ENCODE results near the gene IL1B. TPM values are rescaled to one million over a fixed set of nuclear protein-coding genes. Genes with fewer than 3 reads are reported as not detected.

The IL1B gene
- total RNA-seq, 1 donor from 2014 or later, result not detected

- Mint-ChIP-seq H3K4me3 (ENCODE audit: unreplicated experiment) (no peak overlapping the region), H3K27me3 (ENCODE audit: unreplicated experiment) (no peaks in the 10 kb centered on the region), H3K27ac (ENCODE audit: unreplicated experiment) (no peak overlapping the region), H3K4me1 (ENCODE audit: unreplicated experiment) (peaks cover 4% of the 10 kb centered on the region), H3K36me3 (ENCODE audit: unreplicated experiment) (no peaks in the 10 kb centered on the region), H3K9me3 (ENCODE audit: unreplicated experiment) (no peaks in the 10 kb centered on the region)
- TF ChIP-seq CTCF (IDR thresholded peaks at IDR 0.05), result no peak
- no peak for DNase-seq (ENCODE audit: extremely low spot score, unreplicated experiment)
Measured at GRCh38 chr2:112792419-112792818, 44.2 kb downstream of the IL1B start.

GRCh38 chr2:112791693-112792230, 44.8 kb downstream of the IL1B start:
- Mint-ChIP-seq H3K4me1 (ENCODE audit: unreplicated experiment) (peaks cover 4% of the 10 kb centered on the region), H3K27ac (ENCODE audit: unreplicated experiment) (no peak overlapping the region), H3K9me3 (ENCODE audit: unreplicated experiment) (no peaks in the 10 kb centered on the region), H3K4me3 (ENCODE audit: unreplicated experiment) (no peak overlapping the region), H3K27me3 (ENCODE audit: unreplicated experiment) (no peaks in the 10 kb centered on the region), H3K36me3 (ENCODE audit: unreplicated experiment) (no peaks in the 10 kb centered on the region)
- DNase-seq (ENCODE audit: extremely low spot score, unreplicated experiment), result no peak
- TF ChIP-seq CTCF (IDR thresholded peaks at IDR 0.05), result no peak

- no peaks in the 10 kb centered on the region for H3K36me3 Mint-ChIP-seq (ENCODE audit: unreplicated experiment)
- no peak overlapping the region for H3K27ac Mint-ChIP-seq (ENCODE audit: unreplicated experiment)
- no peak overlapping the region for H3K4me3 Mint-ChIP-seq (ENCODE audit: unreplicated experiment)
- DNase-seq (ENCODE audit: extremely low spot score, unreplicated experiment), result no peak
- no peaks in the 10 kb centered on the region for H3K9me3 Mint-ChIP-seq (ENCODE audit: unreplicated experiment)
- H3K4me1 Mint-ChIP-seq (ENCODE audit: unreplicated experiment), result peaks cover 4% of the 10 kb centered on the region
- TF ChIP-seq CTCF (IDR thresholded peaks at IDR 0.05), result no peak
- H3K27me3 Mint-ChIP-seq (ENCODE audit: unreplicated experiment), result no peaks in the 10 kb centered on the region
Measured at GRCh38 chr2:112791019-112791418, 45.6 kb downstream of the IL1B start.

- no peaks in the 10 kb centered on the region for H3K27me3 Mint-ChIP-seq (ENCODE audit: unreplicated experiment)
- peaks cover 4% of the 10 kb centered on the region for H3K4me1 Mint-ChIP-seq (ENCODE audit: unreplicated experiment)
- no peak overlapping the region for H3K27ac Mint-ChIP-seq (ENCODE audit: unreplicated experiment)
- H3K36me3 Mint-ChIP-seq (ENCODE audit: unreplicated experiment), result no peaks in the 10 kb centered on the region
- TF ChIP-seq CTCF (IDR thresholded peaks at IDR 0.05), result no peak
- no peak for DNase-seq (ENCODE audit: extremely low spot score, unreplicated experiment)
- no peaks in the 10 kb centered on the region for H3K9me3 Mint-ChIP-seq (ENCODE audit: unreplicated experiment)
- no peak overlapping the region for H3K4me3 Mint-ChIP-seq (ENCODE audit: unreplicated experiment)
Measured at GRCh38 chr2:112790305-112790704, 46.3 kb downstream of the IL1B start.

- no peak overlapping the region for H3K4me3 Mint-ChIP-seq (ENCODE audit: unreplicated experiment)
- peaks cover 6% of the 10 kb centered on the region for H3K4me1 Mint-ChIP-seq (ENCODE audit: unreplicated experiment)
- H3K9me3 Mint-ChIP-seq (ENCODE audit: unreplicated experiment), result no peaks in the 10 kb centered on the region
- no peak for TF ChIP-seq CTCF (IDR thresholded peaks at IDR 0.05)
- H3K27me3 Mint-ChIP-seq (ENCODE audit: unreplicated experiment), result no peaks in the 10 kb centered on the region
- DNase-seq (ENCODE audit: extremely low spot score, unreplicated experiment), result no peak
- no peak overlapping the region for H3K27ac Mint-ChIP-seq (ENCODE audit: unreplicated experiment)
- no peaks in the 10 kb centered on the region for H3K36me3 Mint-ChIP-seq (ENCODE audit: unreplicated experiment)
Measured at GRCh38 chr2:112789186-112789585, 47.4 kb downstream of the IL1B start.

All from osteocyte (in vitro differentiated cells).